OCI-LY1 (cell line): Measurements from ENCODE around the gene SLMAP.

Experiments
- H2AFZ ChIP-seq: fragments of 200-600 bp; sonication (generic), shearing (Covaris generic); 2 replicates; pipeline ENCODE4 v1.6.0; 2014; ENCODE audit warnings: antibody characterized with exemption, mild to moderate bottlenecking, low read length
- H3F3A ChIP-seq: fragments of 200-600 bp; sonication (generic), shearing (Covaris generic); 2 replicates; pipeline ENCODE4 v1.6.0; 2014; ENCODE audit warnings: mild to moderate bottlenecking, antibody characterized with exemption, low read length, moderate library complexity; ENCODE audit not compliant: insufficient read depth
- H3K27ac ChIP-seq: fragments of 200-600 bp; sonication (generic); 2 replicates; pipeline ENCODE4 v1.5.1; 2014; ENCODE audit warnings: low read length, mixed run types, mild to moderate bottlenecking, low read depth; ENCODE audit not compliant: poor library complexity, severe bottlenecking
- H3K27me3 ChIP-seq: fragments of 200-600 bp; sonication (generic); 2 replicates; pipeline ENCODE4 v1.6.0; 2014; ENCODE audit warnings: antibody characterized with exemption, mild to moderate bottlenecking, low read length, moderate library complexity; ENCODE audit not compliant: insufficient read depth
- H3K36me3 ChIP-seq: fragments of 200-600 bp; sonication (generic); 2 replicates; pipeline ENCODE4 v1.6.1; 2014; ENCODE audit warnings: mild to moderate bottlenecking, antibody characterized with exemption, low read length, moderate library complexity, mixed read lengths; ENCODE audit not compliant: insufficient read depth
- H3K4me1 ChIP-seq: fragments of 200-600 bp; sonication (generic); 2 replicates; pipeline ENCODE4 v1.5.1; 2014; ENCODE audit warnings: mild to moderate bottlenecking, low read length, moderate library complexity; ENCODE audit not compliant: insufficient read depth, severe bottlenecking
- H3K4me2 ChIP-seq: fragments of 200-600 bp; sonication (generic), shearing (Covaris generic); 2 replicates; pipeline ENCODE4 v1.6.1; 2014; ENCODE audit warnings: low read length
- H3K4me3 ChIP-seq: fragments of 200-600 bp; sonication (generic); 2 replicates; pipeline ENCODE4 v1.5.1; 2014; ENCODE audit warnings: low read length, low read depth, mild to moderate bottlenecking, mixed read lengths; ENCODE audit not compliant: poor library complexity, severe bottlenecking
- H3K79me2 ChIP-seq: fragments of 200-600 bp; shearing (Covaris generic); 2 replicates; pipeline ENCODE4 v1.6.1; 2016; ENCODE audit warnings: mixed run types, low read length, mixed read lengths; ENCODE audit not compliant: insufficient read depth
- H3K9ac ChIP-seq: fragments of 200-600 bp; sonication (generic), shearing (Covaris generic); 2 replicates; pipeline ENCODE4 v1.6.1; 2014; ENCODE audit warnings: mild to moderate bottlenecking, low read length, mixed read lengths
- H3K9me2 ChIP-seq: fragments of 200-600 bp; sonication (generic), shearing (Covaris generic); 2 replicates; pipeline ENCODE4 v1.6.1; 2014; ENCODE audit warnings: low read depth, mild to moderate bottlenecking, low read length, mixed read lengths
- H3K9me3 ChIP-seq: fragments of 200-600 bp; shearing (Covaris generic); 2 replicates; pipeline ENCODE4 v1.6.1; 2014; ENCODE audit warnings: low read length, mixed read lengths
- H4K20me1 ChIP-seq: fragments of 200-600 bp; sonication (generic), shearing (Covaris generic); 2 replicates; pipeline ENCODE4 v1.6.0; 2016; ENCODE audit warnings: mild to moderate bottlenecking, low read length; ENCODE audit not compliant: insufficient read depth
- CTCF ChIP-seq: fragments of 200-600 bp; sonication (generic), shearing (Covaris generic); IDR thresholded peaks from 2 replicates; pipeline ENCODE4 v1.5.1; 2017; ENCODE audit warnings: mild to moderate bottlenecking, antibody characterized with exemption, low read length, moderate library complexity, mixed read lengths
- EZH2 ChIP-seq: fragments of 200-600 bp; sonication (generic), shearing (Covaris generic); IDR thresholded peaks from 2 replicates; pipeline ENCODE4 v1.8.0; 2017; ENCODE audit warnings: borderline replicate concordance, mixed run types, mild to moderate bottlenecking, antibody characterized with exemption, low read length, moderate library complexity, mixed read lengths

SLMAP gene

GRCh38 chr3:57816471-57817095 is 60.5 kb downstream of the SLMAP start:
- Histone ChIP-seq H3K4me3 (no peak overlapping the region), H3K9ac (no peak overlapping the region), H2AFZ (no peak overlapping the region), H3K9me2 (no peaks in the 10 kb centered on the region), H3K9me3 (peaks cover 4% of the 10 kb centered on the region; the same call in 1 of the 2 replicates), H3K4me1 (peaks cover 19% of the 10 kb centered on the region), H3F3A (no peaks in the 10 kb centered on the region), H3K27ac (no peak overlapping the region), H3K27me3 (no peaks in the 10 kb centered on the region), H3K36me3 (no peaks in the 10 kb centered on the region), H3K79me2 (peaks cover 32% of the 10 kb centered on the region), H4K20me1 (no peaks in the 10 kb centered on the region), H3K4me2 (no peak overlapping the region)
- TF ChIP-seq EZH2 (no peak), CTCF (no peak)

GRCh38 chr3:57818772-57819171 is 62.7 kb downstream of the SLMAP start:
- H3F3A ChIP-seq, result no peaks in the 10 kb centered on the region
- peaks cover 32% of the 10 kb centered on the region for H3K79me2 ChIP-seq
- peaks cover 20% of the 10 kb centered on the region for H3K4me1 ChIP-seq
- H2AFZ ChIP-seq, result no peak overlapping the region
- TF ChIP-seq EZH2 (no peak), CTCF (no peak)
- H3K9me3 ChIP-seq, result no peaks in the 10 kb centered on the region
- H3K4me2 ChIP-seq, result no peak overlapping the region
- H3K9ac ChIP-seq, result no peak overlapping the region
- no peaks in the 10 kb centered on the region for H3K36me3 ChIP-seq
- no peak overlapping the region for H3K4me3 ChIP-seq
- H4K20me1 ChIP-seq, result no peaks in the 10 kb centered on the region
- H3K27ac ChIP-seq, result no peak overlapping the region
- no peaks in the 10 kb centered on the region for H3K9me2 ChIP-seq
- no peaks in the 10 kb centered on the region for H3K27me3 ChIP-seq

- no peaks in the 10 kb centered on the region for H3K9me3 ChIP-seq
- no peak overlapping the region for H3K4me2 ChIP-seq
- H3K9me2 ChIP-seq, result no peaks in the 10 kb centered on the region
- TF ChIP-seq EZH2 (no peak), CTCF (no peak)
- no peak overlapping the region for H3K4me3 ChIP-seq
- no peaks in the 10 kb centered on the region for H3F3A ChIP-seq
- H3K27me3 ChIP-seq, result no peaks in the 10 kb centered on the region
- peaks cover 29% of the 10 kb centered on the region for H3K4me1 ChIP-seq
- H2AFZ ChIP-seq, result no peak overlapping the region
- no peak overlapping the region for H3K9ac ChIP-seq
- H4K20me1 ChIP-seq, result no peaks in the 10 kb centered on the region
- H3K36me3 ChIP-seq, result no peaks in the 10 kb centered on the region
- H3K79me2 ChIP-seq, result peaks cover 40% of the 10 kb centered on the region
- no peak overlapping the region for H3K27ac ChIP-seq
Measured at GRCh38 chr3:57820479-57820878, 64.4 kb downstream of the SLMAP start.
